Stomach (tissue), 9 donors: ENCODE data around the gene CCDC30. TPM values are rescaled to one million over a fixed set of nuclear protein-coding genes. Genes with fewer than 3 reads are reported as not detected.

ENCODE experiments used
- DNase-seq, 2 donors: peaks; one replicate each; pipeline versions ENCODE4 v3.0.0 to v3.0.0-alpha.2; 2013 to 2019
- H3K27ac ChIP-seq, 5 donors: fragments of 200-600 bp in 4 of 5; sonication (generic) in 4 of 5; one replicate each; pipeline ENCODE4 v1.5.1; 2013 to 2019; ENCODE audit warnings: mild to moderate bottlenecking in 1 of 5, moderate library complexity in 1 of 5
- H3K27me3 ChIP-seq, 3 donors: fragments of 200-600 bp; sonication (generic); one replicate each; pipeline ENCODE4 v1.5.1; 2017 to 2019; ENCODE audit warnings: mixed run types in 1 of 3
- H3K36me3 ChIP-seq, 4 donors: fragments of 200-600 bp; sonication (generic); 1 replicate in 3 of 4; 2 replicates in 1 of 4; pipeline ENCODE4 v1.5.1; 2016 to 2019
- H3K4me1 ChIP-seq, 4 donors: fragments of 200-600 bp; sonication (generic); one replicate each; pipeline ENCODE4 v1.5.1; 2016 to 2019
- H3K4me3 ChIP-seq, 4 donors: fragments of 200-600 bp; sonication (generic) in 3 of 4; one replicate each; pipeline ENCODE4 v1.5.1; 2016 to 2019; ENCODE audit warnings: mild to moderate bottlenecking in 1 of 4
- H3K9me3 ChIP-seq, 4 donors: fragments of 200-600 bp; sonication (generic); one replicate each; pipeline ENCODE4 v1.5.1; 2016 to 2019
- CTCF ChIP-seq, 7 experiments: fragments of 450-650 bp in 4 of 7; fragments of 200-600 bp in 3 of 7; sonication (generic) in 3 of 7; IDR thresholded peaks; one replicate each; pipeline ENCODE4 v1.5.1; 2016 to 2019; ENCODE audit warnings: antibody characterized with exemption in 7 of 7, control low read depth in 2 of 7, mild to moderate bottlenecking in 1 of 7
- EP300 ChIP-seq: sonication (generic); formaldehyde crosslinking; IDR thresholded peaks from one replicate; pipeline ENCODE4 v1.6.1; 2017; ENCODE audit warnings: antibody characterized with exemption
- POLR2A ChIP-seq, 4 donors: fragments of 450-650 bp; IDR thresholded peaks; one replicate each; pipeline ENCODE4 v1.6.1; 2016; ENCODE audit warnings: antibody characterized with exemption in 4 of 4, control low read depth in 2 of 4, mild to moderate bottlenecking in 1 of 4, moderate library complexity in 1 of 4
- POLR2AphosphoS5 ChIP-seq, 3 donors: sonication (generic); formaldehyde crosslinking; IDR thresholded peaks; one replicate each; pipeline ENCODE4 v1.6.1; 2016; ENCODE audit warnings: antibody characterized with exemption in 3 of 3
- WGBS, 5 donors: extraction: QIAGEN DNeasy Blood & Tissue Kit in 3 of 5; methylation state at CpG; one replicate each; pipeline versions ENCODE4 v1.1.5 to v1.1.7; 2013 to 2018; 5-methylcytosine and 5-hydroxymethylcytosine counted together
- intact Hi-C: fragments of 100-400 bp; cut with DNase I; formaldehyde crosslinking; loops from one replicate; pipeline ENCODE4 v1.15.1; 2023; ENCODE audit warnings: low total_unique reads
- polyA plus RNA-seq, 3 donors: library from polyadenylated mRNA; stranded (reverse); fragments of 200-250 nt; gene quantifications; one replicate each; pipeline ENCODE4 v1.2.3, GENCODE V29; 2013
- total RNA-seq, 5 donors: library from RNA; depleted of rRNA; stranded (reverse); fragments of >200 nt; gene quantifications; one replicate each; pipeline versions ENCODE4 v1.1.0 to v1.2.3, GENCODE V29; 2014 to 2016
- donor health status: healthy with polysubstance abuse.
- donor health status: Bipolar disorder and iron deficiency.
- donor health status: healthy.

Gene CCDC30
- total and polyA plus RNA-seq, 8 donors: under 0.01 to 2.3 (median 1.0) TPM

- peak in 1 of 2 donors; percentile 19 for DNase-seq
- Histone ChIP-seq H3K4me1 (no peaks in the 10 kb centered on the region), H3K4me3 (no peak overlapping the region), H3K36me3 (peaks cover 0 to 30% (median 10%) of the 10 kb centered on the region in 4 donors), H3K27ac (no peak overlapping the region), H3K9me3 (peaks cover 0 to under 1% (median 0%) of the 10 kb centered on the region in 4 donors), H3K27me3 (no peaks in the 10 kb centered on the region)
- intact Hi-C loops: no loop called here
- TF ChIP-seq EP300 (no peak), CTCF (IDR thresholded peaks at IDR 0.05) (no peak), POLR2AphosphoS5 (IDR thresholded peaks at IDR 0.05) (no peak), POLR2A (IDR thresholded peaks at IDR 0.05) (no peak)
- WGBS, 5 donors: 57 to 67% (median 66%) methylated on average over 2 of the region's 2 CpGs
Measured at GRCh38 chr1:42593486-42594100, 130.5 kb downstream of the CCDC30 start.

- Histone ChIP-seq H3K4me3 (no peak overlapping the region), H3K27ac (no peak overlapping the region), H3K4me1 (no peaks in the 10 kb centered on the region), H3K36me3 (no peaks in the 10 kb centered on the region), H3K27me3 (no peaks in the 10 kb centered on the region), H3K9me3 (peaks cover 0 to 14% (median 0%) of the 10 kb centered on the region in 4 donors)
- no peak for DNase-seq
- TF ChIP-seq EP300 (no peak), POLR2AphosphoS5 (IDR thresholded peaks at IDR 0.05) (no peak), POLR2A (IDR thresholded peaks at IDR 0.05) (no peak), CTCF (IDR thresholded peaks at IDR 0.05) (no peak)
- intact Hi-C loops: no loop called here
- 90 to 100% (median 94%) methylated on average over 2 of the region's 2 CpGs for WGBS, 5 donors
Measured at GRCh38 chr1:42601472-42601871, 138.4 kb downstream of the CCDC30 start.

- H3K27me3 ChIP-seq: no peaks in the 10 kb centered on the region
- H3K9me3 ChIP-seq: no peaks in the 10 kb centered on the region
- WGBS, 5 donors: 73 to 96% (median 80%) methylated on average over 4 of the region's 4 CpGs
- no peak for DNase-seq
- H3K27ac ChIP-seq: no peak overlapping the region
- H3K4me1 ChIP-seq: peaks cover 0 to 4% (median 0%) of the 10 kb centered on the region in 4 donors
- intact Hi-C loops: loop anchor here (10.0 kb wide), 1 partner anchor 511 kb away; no protein-coding TSS in a partner anchor
- no peak overlapping the region for H3K4me3 ChIP-seq
- no peaks in the 10 kb centered on the region for H3K36me3 ChIP-seq
- TF ChIP-seq EP300: no peak
- no peak for TF ChIP-seq POLR2A (IDR thresholded peaks at IDR 0.05)
- no peak for TF ChIP-seq POLR2AphosphoS5 (IDR thresholded peaks at IDR 0.05)
- no peak for TF ChIP-seq CTCF (IDR thresholded peaks at IDR 0.05)
Measured at GRCh38 chr1:42613803-42614131, 150.7 kb downstream of the CCDC30 start.

- Histone ChIP-seq H3K4me3 (no peak overlapping the region), H3K9me3 (no peaks in the 10 kb centered on the region), H3K27me3 (no peaks in the 10 kb centered on the region), H3K36me3 (no peaks in the 10 kb centered on the region), H3K4me1 (peaks cover 0 to 4% (median 0%) of the 10 kb centered on the region in 4 donors), H3K27ac (no peak overlapping the region)
- intact Hi-C loops: loop anchor here (10.0 kb wide), 1 partner anchor 506 kb away; no protein-coding TSS in a partner anchor
- WGBS, 5 donors: 53 to 71% (median 63%) methylated on average over 2 of the region's 2 CpGs
- TF ChIP-seq EP300 (no peak), POLR2A (IDR thresholded peaks at IDR 0.05) (no peak), CTCF (IDR thresholded peaks at IDR 0.05) (no peak), POLR2AphosphoS5 (IDR thresholded peaks at IDR 0.05) (no peak)
- peak in 1 of 2 donors; percentile 36 for DNase-seq
Measured at GRCh38 chr1:42618866-42619265, 155.8 kb downstream of the CCDC30 start.
